ENCODE measurements around the gene CDCA4.

The CDCA4 gene

GRCh38 chr14:104975481-104976197 is 45.2 kb downstream of the CDCA4 start:
- no peak for TF ChIP-seq CTCF (IDR thresholded peaks at IDR 0.05; ENCODE audit: low read depth, low read length, missing control alignments)
- DNase-seq (ENCODE audit: low read depth): no peak
- in situ Hi-C loops (cut with HindIII; ENCODE audit: low sequenced_read_pairs): no loop called here
- H3K4me3 ChIP-seq (ENCODE audit: low read depth, low read length): no peak overlapping the region

- DNase-seq (ENCODE audit: low read depth): no peak
- in situ Hi-C loops (cut with HindIII; ENCODE audit: low sequenced_read_pairs): no loop called here
- no peak for TF ChIP-seq CTCF (IDR thresholded peaks at IDR 0.05; ENCODE audit: low read depth, low read length, missing control alignments)
These were observed 46.1 kb downstream of the CDCA4 start for GRCh38 chr14:104974665-104975390.

DNA sequence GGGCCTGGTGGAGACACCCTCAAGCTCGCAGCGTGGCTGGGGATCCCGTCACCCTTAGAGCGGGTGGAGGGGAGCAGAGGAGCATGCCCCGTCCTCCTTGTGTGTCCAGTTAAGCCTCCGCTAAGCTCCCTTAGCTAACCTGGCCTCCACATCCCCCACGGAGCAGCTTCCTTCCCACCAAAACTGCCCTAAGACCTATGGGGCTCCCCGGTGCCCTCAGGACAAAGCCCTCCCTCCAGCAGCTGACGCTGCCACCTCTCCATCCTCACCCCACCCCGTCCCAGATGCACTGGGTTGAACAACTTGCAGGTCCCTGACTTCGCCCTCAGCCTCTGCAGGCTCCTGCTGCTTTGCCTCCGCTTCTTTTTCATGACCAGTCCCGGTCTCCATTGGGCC is 46.7 kb downstream of the CDCA4 start:
- in situ Hi-C loops (cut with HindIII; ENCODE audit: low sequenced_read_pairs): no loop called here
- DNase-seq (ENCODE audit: low read depth): no peak
- H3K4me3 ChIP-seq (ENCODE audit: low read depth, low read length): no peak overlapping the region
- TF ChIP-seq CTCF (IDR thresholded peaks at IDR 0.05; ENCODE audit: low read depth, low read length, missing control alignments): no peak

More at GRCh38 chr14:104974665-104975390, 46.1 kb downstream of the CDCA4 start:
- no peak overlapping the region for H3K4me3 ChIP-seq (ENCODE audit: low read depth, low read length)

DNA sequence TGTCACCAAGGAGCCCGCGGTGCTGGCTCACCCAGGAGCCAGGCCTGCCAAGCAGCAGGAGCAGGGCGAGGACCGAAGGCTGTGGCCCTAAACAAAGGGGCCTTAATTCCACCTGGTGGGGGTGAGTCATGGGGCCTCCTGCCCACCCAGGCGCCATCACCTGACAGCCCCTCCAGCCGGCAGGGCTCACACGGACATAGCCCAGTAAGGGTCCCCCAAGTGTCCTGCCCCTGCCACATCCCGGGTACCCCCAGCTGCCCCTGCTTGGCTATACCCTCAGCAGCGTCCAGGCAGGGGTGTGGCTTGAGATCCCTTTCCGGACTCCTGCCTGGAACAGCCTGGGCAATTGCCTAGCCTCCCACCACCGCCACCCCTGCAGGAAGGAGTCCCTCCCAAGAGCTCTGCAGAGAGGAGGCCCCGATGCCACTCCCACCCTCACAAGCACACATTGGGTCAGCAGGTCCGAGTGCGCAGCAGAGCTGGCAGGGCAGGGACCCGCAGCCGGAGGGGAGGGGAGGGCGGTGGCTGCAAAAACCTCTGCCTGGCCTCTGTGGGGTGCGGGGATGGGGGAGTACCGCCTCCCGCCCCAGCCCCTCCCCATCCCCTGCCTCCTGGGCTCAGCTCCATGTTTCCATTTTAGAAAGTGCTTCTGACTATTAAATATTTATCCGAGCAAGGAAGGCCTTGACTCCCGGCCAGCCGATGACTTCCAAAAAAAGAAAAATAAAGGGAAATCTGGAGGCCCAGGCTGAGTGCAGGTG is 47.3 kb downstream of the CDCA4 start:
- no peak overlapping the region for H3K4me3 ChIP-seq (ENCODE audit: low read depth, low read length)
- in situ Hi-C loops (cut with HindIII; ENCODE audit: low sequenced_read_pairs): no loop called here
- no peak for TF ChIP-seq CTCF (IDR thresholded peaks at IDR 0.05; ENCODE audit: low read depth, low read length, missing control alignments)
- DNase-seq (ENCODE audit: low read depth): peak; percentile 32

DNA sequence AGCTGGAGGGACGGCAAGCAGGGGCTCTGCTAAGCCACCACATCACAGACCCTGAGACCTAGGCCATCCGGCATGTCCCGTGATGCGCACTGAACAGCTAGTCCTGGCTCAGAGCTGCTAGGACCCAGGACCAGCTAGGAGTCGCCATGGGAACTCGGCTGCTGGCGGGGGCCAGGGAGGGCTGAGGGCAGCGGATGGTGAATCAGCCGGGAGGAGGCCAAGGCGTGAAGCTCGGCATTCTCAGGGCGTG is 47.8 kb downstream of the CDCA4 start:
- in situ Hi-C loops (cut with HindIII; ENCODE audit: low sequenced_read_pairs): no loop called here
- peak; percentile 91 for DNase-seq (ENCODE audit: low read depth)
- TF ChIP-seq CTCF (IDR thresholded peaks at IDR 0.05; ENCODE audit: low read depth, low read length, missing control alignments): no peak
- H3K4me3 ChIP-seq (ENCODE audit: low read depth, low read length): no peak overlapping the region

- no peak for DNase-seq (ENCODE audit: low read depth)
- no peak for TF ChIP-seq CTCF (IDR thresholded peaks at IDR 0.05; ENCODE audit: low read depth, low read length, missing control alignments)
- H3K4me3 ChIP-seq (ENCODE audit: low read depth, low read length): no peak overlapping the region
- in situ Hi-C loops (cut with HindIII; ENCODE audit: low sequenced_read_pairs): no loop called here
These were observed 48.4 kb downstream of the CDCA4 start for GRCh38 chr14:104972301-104973134.

All from astrocyte of the cerebellum (primary cell).